GM08714 (cell line): ENCODE measurements around the gene ZNF236.
"Not testable (repeated sequence)": the region's sequence is repeated elsewhere in the genome, so short reads cannot be mapped to it uniquely, and the experiment has no call there.

Experiments
- H3K4me3 ChIP-seq: fragments of 200-500 bp; sonication (Bioruptor generic); 2 replicates; pipeline ENCODE4 v1.5.1; 2014; ENCODE audit warnings: mild to moderate bottlenecking, low read length, inconsistent platforms
- ZNF274 ChIP-seq: IDR thresholded peaks from 2 replicates; pipeline ENCODE4 v1.6.1; 2012; ENCODE audit warnings: mild to moderate bottlenecking, low read depth, low read length

Gene ZNF236

DNA sequence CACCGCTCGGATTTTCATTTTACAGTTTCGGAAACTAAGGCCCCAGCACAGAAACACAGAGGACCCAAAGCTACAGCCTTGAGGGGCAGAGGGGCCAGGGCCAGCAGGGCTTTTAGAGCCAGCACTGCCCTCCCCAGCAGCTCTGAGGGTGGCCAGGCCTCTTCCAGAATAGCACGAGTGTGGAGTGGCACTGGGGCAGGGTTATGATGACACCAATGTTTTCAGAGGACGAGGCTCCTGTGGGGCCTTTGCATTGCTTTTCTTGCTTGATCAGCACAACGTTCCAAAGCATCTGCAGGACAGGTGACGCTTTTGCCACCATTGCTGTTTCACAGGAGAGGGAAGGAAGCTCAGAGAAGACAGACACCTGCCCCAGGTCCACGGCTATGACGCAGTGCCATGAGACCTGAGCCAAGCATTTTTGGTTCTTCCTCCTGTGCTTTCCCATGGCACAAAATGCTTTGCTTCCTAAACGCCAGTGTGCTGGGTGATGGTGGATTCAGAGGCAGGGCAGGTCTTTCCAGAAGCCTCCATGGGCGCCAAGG, 183.4 kb downstream of the ZNF236 start:
- TF ChIP-seq ZNF274 = no peak
- H3K4me3 ChIP-seq = no peak overlapping the region

DNA sequence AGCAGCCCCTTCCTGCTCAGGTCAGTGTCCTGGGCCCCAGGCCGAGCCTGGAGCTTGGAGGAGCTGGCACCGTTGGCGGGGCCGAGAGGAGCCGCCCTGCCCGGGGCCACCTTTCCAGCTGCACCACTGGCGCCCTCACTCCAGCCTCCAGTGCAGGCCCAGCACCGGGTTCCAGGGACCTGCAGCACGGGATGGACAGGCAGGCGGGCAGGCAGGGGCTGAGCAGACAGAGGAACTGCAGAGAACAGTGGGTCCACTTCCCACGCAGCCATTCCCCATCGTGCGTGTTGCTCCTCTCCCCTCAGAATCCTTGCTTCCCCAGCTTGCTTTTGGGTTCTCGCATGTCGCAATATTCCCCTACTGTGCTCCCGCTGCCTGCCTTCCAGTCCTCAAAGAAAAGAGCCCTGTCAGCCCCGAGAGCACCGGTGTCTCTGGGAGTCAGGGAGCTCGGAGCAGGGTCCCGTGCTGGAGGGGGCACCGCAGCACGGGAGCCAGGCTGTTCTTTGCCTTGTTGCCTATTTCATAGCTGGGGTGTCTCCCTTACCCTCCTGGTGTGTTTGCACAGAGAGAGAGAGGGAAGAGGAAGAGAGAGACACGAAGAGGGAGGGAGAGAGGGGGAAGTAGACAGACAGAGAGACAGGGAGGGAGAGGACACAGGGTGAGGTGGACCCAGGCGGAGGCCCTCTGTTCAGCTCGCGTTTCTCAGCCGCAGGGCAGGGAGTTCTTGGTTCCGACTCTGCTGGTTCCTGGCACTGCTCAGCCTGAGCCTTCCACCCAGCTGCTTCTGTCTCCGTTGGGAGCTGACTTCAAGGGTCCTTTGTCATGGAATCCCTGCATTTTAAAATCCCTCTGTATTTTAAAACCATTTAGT, 184.2 kb downstream of the ZNF236 start:
- no peak overlapping the region for H3K4me3 ChIP-seq
- no peak for TF ChIP-seq ZNF274

DNA sequence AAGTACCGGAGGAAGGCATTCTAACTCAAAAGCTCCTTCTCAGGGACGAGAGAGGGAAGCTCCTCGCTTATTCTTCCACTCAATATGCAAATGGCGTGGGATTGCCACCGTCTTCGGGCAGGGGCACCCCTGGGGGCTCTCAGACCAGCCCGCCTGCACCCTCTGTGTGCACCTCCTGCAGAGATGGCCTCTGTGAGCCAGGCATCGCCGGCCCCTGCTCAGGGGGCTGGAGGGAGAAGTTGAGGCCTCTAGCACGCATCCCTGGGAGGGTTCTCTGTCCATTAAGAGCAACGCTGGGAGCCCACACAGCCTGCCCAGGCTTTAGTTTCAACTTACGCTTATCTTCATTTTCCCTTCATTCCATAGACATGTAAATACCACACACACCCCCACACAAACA, 184.9 kb downstream of the ZNF236 start:
- no peak for TF ChIP-seq ZNF274
- H3K4me3 ChIP-seq = no peak overlapping the region

DNA sequence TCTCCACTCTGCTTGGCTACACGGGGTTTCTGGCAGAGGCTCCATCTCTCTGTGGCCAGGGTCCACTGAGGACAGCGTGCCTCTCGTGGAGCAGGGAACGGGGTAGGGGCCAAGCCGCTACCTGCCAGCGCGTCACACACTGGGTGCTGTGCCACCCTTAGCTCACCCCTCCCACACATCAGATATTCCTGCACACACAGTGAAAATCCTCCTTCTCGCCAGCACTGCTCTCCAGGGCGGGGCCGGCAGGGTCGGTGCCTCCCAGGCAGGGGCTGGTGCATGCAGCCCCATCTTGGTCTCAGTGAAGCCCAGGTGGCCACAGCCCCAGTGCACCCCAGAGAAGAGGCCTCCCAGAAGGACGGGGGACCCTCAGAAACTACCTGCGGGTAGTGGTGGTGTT, 185.6 kb downstream of the ZNF236 start:
- no peak for TF ChIP-seq ZNF274
- H3K4me3 ChIP-seq = no peak overlapping the region

DNA sequence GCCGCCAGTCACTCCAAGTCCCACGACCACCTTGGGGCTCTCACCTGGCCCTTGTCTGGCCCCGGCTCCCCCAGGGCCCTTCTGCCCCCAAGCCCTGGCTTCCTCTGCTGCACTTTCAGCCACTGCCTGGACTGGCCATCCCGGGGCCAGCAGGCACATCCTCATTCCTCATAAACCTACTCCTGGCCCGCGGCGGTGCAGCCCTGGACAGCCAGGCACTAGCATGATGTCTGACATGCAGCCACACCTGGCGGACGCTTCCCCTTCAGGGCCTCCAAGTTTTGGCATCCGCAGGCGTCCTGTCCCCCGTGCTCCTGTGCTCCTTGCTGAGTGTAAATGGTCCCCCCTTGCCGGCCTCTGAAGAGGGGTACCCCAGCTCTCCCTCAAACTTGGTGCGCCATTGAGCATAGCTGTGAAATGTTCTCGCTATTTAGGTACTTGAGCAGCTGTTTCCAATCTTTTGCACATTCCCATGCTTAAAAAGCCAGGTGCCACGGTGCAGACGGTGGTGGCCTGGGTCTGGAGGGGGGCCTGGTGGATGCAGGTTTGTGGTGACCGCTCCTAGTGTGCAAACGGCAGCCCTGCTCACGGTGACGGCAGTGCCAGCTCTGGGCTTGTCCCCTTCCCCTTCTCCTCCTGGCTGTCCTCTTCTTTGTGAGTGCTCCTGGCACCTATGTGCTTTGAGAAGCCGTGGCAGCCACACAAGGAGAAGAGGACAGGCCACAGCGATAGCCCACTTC, 186.4 kb downstream of the ZNF236 start:
- no peak for TF ChIP-seq ZNF274
- no peak overlapping the region for H3K4me3 ChIP-seq

DNA sequence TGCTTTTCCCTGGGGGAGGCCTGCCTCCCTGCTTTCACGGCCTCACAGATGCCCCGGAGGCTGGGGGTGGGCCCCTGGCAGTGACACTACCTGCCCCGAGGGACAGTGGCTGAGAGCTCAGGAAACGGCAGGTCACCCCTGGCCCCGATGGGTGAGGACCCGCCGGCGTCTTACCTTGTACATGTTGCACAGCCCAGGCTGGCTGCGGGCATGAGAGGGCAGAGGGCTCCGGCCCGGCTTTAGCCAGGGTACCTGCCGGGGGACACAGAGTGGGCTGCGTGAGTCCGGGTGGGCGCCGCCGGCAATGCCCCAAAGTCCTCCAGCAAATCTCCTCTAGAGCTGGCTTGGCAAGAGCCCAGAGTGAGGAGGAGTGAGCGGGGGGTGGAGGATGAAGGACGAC, 187.3 kb downstream of the ZNF236 start:
- no peak for TF ChIP-seq ZNF274
- no peak overlapping the region for H3K4me3 ChIP-seq

DNA sequence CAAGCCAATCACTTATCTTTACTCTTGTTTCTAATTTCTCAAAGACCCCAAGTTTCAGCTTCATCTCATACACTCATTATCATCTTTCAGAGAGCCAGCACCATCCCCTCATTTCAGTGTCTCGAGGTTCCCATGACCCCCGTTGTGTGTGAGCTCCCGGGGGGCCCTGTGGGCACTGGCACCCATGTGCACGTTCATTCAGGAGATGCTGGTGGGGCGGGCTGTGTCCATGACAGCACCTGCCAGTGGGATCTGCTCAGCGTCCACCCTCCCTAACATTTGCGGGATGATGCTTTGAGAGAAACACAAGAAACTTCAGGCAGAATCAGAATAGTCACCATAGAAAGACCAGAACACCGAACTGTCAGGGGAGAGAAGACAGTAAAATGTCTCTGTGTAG, 189.8 kb downstream of the ZNF236 start:
- no peak overlapping the region for H3K4me3 ChIP-seq
- no peak for TF ChIP-seq ZNF274

DNA sequence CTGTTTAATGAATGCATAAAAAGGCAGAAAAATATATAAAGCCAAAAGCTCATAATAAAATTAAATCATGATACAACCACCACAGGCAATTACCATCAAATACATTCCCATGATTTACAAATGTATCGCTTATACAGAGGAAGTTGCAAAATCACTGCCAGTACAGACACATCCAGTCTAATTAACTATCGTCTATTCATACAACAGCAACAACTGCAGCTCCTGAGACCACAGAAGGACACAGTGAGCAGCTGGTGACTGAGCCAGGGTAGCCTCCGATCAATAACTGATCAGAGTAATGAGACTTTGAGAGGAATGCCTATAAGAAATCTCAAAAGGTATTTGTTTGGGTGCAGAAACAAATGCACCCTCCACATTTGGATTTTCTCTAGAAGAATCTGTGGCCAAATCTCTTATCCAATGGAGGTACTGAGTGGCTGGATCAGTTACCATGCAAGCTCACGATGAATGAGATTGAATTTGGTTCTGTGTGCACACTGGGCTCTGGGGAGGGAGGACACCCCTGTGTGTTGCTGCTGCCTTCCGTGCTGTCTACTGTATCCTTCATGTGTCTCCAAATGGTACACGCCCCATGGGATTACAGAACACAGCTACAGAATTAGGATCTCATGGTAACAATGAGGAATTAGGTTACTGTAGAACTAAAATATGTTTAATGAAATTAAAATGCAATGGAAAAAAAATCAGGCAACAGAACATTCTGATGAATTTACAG, 190.6 kb downstream of the ZNF236 start:
- no peak for TF ChIP-seq ZNF274
- H3K4me3 ChIP-seq = no peak overlapping the region

DNA sequence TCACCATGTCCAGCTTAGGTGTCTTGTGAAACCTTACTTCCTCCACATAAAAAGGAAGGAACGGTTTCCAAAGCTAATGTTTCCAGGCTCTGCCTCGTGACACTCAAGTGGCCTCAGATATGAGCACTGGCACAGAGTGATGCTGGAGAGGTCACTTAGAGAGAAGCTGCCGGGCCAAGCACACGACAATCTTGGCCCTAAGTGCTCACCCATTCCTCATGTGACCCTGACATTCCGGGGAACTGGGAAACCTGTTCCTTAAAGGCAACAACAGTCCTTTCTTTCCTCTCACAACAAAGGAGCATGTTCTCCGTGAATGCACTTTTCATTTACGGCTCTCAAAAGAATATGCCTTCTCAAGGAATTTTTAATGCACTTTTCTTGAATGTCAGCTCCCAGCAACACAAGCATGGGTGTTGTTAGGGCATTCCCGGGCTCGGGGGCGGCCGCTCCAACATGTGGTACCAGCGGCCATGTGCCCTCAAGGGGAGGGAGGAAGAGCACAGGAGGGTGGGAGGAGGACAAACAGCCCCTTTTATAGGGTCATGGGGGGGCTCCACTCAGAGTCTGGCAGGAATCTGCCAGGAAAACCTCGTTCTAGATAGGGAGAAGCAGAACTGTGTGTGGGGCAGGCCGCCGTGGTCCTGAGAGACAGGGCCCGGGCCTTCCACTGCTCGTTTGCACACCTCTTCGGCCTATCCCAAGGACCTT, 191.6 kb downstream of the ZNF236 start:
- no peak overlapping the region for H3K4me3 ChIP-seq
- TF ChIP-seq ZNF274 = no peak

DNA sequence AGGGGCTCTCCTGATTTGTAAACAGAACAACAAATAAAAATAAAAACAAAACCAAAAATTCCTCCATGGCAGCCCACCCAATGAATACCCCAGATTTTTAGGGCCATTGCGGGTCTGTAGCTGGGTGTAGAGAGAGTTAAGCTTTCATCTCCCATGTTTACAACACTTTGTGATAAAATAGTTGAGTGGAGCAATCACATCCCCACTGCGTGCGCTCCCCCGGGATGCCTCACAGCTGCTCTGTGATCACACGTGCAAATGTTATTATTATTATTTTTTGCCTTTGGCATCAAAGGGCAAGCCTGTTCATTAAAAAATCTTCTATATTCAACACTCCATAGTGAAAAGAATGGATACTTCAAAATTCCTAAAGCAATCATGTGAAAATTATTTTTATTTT, 192.2 kb downstream of the ZNF236 start:
- H3K4me3 ChIP-seq = no peak overlapping the region
- TF ChIP-seq ZNF274 = no peak

DNA sequence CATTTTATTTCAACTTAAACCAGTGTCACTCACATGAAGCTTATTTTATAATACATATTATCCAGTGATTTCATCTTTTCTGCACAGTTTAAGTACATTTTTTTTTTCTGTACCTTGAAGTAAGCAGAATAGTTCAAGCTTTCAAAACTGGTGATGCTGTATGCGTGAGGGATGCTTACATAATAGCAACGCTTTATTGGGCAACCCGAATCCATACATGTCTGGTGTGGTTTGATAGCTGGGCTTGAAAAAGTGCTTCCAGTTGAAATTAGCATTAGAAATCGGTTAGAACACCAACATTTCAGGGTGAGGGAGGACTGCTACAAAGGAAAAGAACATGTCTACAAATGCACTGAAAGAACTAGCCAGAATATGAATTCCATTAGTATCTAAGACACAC, 192.8 kb downstream of the ZNF236 start:
- H3K4me3 ChIP-seq = no peak overlapping the region
- TF ChIP-seq ZNF274 = no peak

DNA sequence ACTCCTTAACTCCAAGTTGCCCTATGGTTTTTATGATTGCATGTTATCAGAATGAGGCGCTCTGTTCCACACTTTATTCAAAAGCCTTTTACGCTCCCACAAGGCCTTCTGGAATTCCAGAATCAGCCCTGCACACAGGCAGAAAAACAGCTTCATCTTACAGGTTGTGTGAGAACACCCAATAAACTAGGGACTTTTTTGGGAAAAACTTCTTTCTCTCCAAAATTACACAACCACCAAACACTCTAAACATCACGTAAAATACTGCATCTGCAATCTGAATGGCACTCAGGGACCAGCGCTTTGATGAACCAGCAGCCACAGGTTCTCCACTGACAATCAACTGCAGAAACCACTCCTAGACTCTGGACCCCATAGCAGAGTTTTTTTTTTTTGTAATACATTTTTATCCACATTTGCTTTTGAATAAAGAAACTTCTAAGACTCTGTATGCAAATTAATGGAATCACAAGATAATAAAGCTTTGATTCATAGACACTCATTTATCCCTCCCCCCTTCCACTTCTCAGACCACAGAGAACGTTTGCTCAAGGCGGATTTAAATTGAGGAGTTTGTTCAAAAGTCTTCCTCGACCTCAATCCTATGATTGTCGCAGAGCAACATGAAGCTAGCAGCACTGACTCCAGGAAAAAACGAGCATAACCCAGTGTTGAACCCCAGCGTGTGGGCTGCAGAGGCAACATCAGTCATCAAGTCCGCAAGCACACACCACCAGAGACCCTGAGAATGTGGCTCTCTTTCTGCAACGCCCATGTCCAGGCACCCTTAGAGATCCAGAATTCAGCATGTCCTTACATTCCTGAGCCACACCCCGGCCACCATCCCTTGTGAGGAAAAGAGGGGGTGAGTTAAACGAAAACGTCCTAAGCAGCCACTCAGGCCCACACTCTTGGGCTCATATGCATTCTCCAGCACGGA, 193.7 kb downstream of the ZNF236 start:
- no peak overlapping the region for H3K4me3 ChIP-seq
- TF ChIP-seq ZNF274 = no peak

DNA sequence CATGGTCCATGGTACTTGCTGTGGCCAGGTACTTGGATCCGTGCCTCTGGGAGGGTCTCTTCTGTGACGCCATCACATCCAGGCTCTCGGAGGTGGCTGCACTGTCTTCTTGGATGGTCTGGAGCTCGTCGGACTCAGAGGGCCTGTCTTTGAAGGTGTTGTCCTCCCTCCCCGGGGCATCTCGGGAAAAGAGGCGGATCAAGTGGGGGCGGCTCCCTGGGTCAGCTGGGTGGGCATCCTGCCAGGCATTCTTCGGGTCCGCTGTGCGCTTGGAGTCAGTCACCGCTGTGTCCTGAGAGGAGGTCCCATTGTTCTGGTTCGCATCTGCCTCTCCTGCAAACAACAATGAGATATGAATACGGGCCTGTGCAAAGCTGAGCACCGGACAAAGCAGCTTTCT, 194.6 kb downstream of the ZNF236 start:
- H3K4me3 ChIP-seq = no peak overlapping the region
- TF ChIP-seq ZNF274 = no peak

DNA sequence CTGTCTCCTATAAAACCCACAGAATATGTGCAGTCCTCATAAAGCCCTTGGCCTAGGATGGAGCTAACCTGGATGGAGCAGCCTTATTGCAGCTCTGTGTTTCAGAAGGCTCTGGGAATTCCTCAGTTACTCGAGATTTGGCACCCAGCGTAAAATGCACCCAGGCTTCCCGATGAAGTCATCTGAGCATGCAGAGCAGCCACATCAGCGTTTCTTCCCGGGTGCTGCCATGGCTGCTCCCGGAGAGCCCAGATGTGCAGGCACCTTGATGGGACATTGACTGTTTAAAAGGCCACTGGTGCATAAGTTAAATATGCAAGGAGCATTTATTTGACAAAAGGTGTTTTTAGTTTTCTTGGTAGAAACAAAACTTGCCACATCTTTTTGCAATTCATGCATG, 195.0 kb downstream of the ZNF236 start:
- no peak for TF ChIP-seq ZNF274
- H3K4me3 ChIP-seq = no peak overlapping the region

DNA sequence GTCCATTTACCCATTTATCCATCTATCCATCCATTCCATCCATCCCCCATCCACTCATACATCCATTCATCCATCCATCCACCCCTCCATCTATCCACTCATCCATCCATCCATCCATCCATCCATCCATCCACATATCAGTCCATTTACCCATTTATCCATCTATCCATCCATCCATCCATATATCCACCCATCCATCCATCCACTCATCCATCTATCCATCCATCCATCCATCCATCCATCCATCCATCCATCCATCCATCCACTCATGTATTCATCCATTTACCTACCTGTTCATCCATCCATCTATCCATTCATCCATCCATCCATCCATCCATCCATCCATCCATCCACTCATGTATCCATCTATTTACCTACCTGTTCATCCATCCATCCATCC, 196.3 kb downstream of the ZNF236 start:
- not testable (repeated sequence) for H3K4me3 ChIP-seq
